K562 (cell line): Measurements from ENCODE around the gene PALMD. TPM values are rescaled to one million over a fixed set of nuclear protein-coding genes. Genes with fewer than 3 reads are reported as not detected.

Source experiments
- ATAC-seq: fragments of 200-7000 bp; cut with Tn5 transposase; 3 replicates; pipeline ENCODE4 v1.9.1; 2020; ENCODE audit warnings: moderate library complexity
- BruUV-seq: library from RNA; stranded (reverse); fragments of 400-500 nt; replicated peaks from 2 replicates; lab custom pipeline; 2021; lab: Mats Ljungman, UMichigan
- CTCF ChIA-PET: fragments of 300-600 bp; formaldehyde crosslinking; extraction: SDS; loops from one replicate; lab custom pipeline; 2021; ENCODE audit warnings: low intra/inter-chr PET ratio; lab: Yijun Ruan, JAX
- POLR2A ChIA-PET: fragments of 300-600, 350-650 bp; sonication (Branson Sonifier 250); formaldehyde crosslinking; extraction: SDS; loops from one replicate; lab custom pipeline; 2021; ENCODE audit warnings: antibody characterized with exemption, inconsistent platforms; lab: Yijun Ruan, JAX
- DNase-seq, 4 experiments: peaks; one replicate each; pipeline versions ENCODE4 v3.0.0 to v3.0.0-alpha.2; 2011 to 2018; ENCODE audit warnings: low spot score in 3 of 4, mixed read lengths in 3 of 4; ENCODE audit errors: extremely low read depth in 1 of 4
- FAIRE-seq: peaks from 2 replicates; lab custom pipeline; 2011; peaks lifted over from hg19 to GRCh38; lab: Jason Lieb, UNC
- H2AFZ ChIP-seq: 2 replicates; pipeline ENCODE4 v1.6.0; 2011; ENCODE audit warnings: low read depth, low read length, control low read depth, inconsistent platforms
- H3K27ac ChIP-seq: fragments of 200-600 bp; 3 replicates; pipeline ENCODE4 v1.8.0; 2011; ENCODE audit warnings: low read depth, mild to moderate bottlenecking, control low read depth, inconsistent platforms, low read length, moderate library complexity, mixed read lengths; ENCODE audit errors: extremely low read depth
- H3K27me3 ChIP-seq, 2 experiments: fragments of 300-600 bp in 1 of 2; 2 replicates in 1 of 2; 3 replicates in 1 of 2; pipeline versions ENCODE4 v1.6.0 to v1.8.0; 2011; ENCODE audit warnings: inconsistent platforms in 2 of 2, low read length in 2 of 2, mild to moderate bottlenecking in 1 of 2, mixed read lengths in 1 of 2, moderate library complexity in 1 of 2; ENCODE audit not compliant: control insufficient read depth in 2 of 2, insufficient read depth in 2 of 2
- H3K36me3 ChIP-seq: fragments of 300-600 bp; 3 replicates; pipeline ENCODE4 v1.8.0; 2011; ENCODE audit warnings: mild to moderate bottlenecking, low read length, inconsistent platforms; ENCODE audit not compliant: control insufficient read depth, insufficient read depth
- H3K4me1 ChIP-seq, 2 experiments: fragments of 200-600 bp in 1 of 2; replicated peaks in 1 of 2; 2 replicates in 1 of 2; 3 replicates in 1 of 2; pipeline versions ENCODE4 v1.5.1 to v1.8.0; 2011; ENCODE audit warnings: inconsistent platforms in 2 of 2, low read length in 2 of 2, mild to moderate bottlenecking in 1 of 2, mixed read lengths in 1 of 2, moderate library complexity in 1 of 2; ENCODE audit not compliant: control insufficient read depth in 2 of 2, insufficient read depth in 2 of 2
- H3K4me2 ChIP-seq: 2 replicates; pipeline ENCODE4 v1.6.1; 2011; ENCODE audit warnings: low read length, control low read depth, inconsistent platforms, mixed read lengths; ENCODE audit not compliant: insufficient read depth
- H3K4me3 ChIP-seq: fragments of 200-600 bp; sonication (generic), shearing (Covaris generic); 2 replicates; pipeline ENCODE4 v1.5.1; 2016; ENCODE audit warnings: control low read depth, inconsistent platforms
- H3K79me2 ChIP-seq: fragments of 200-600 bp; 3 replicates; pipeline ENCODE4 v1.8.0; 2011; ENCODE audit warnings: low read length, inconsistent platforms; ENCODE audit not compliant: control insufficient read depth, insufficient read depth
- H3K9ac ChIP-seq, 2 experiments: 2 replicates each; pipeline versions ENCODE4 v1.6.0 to v1.6.1; 2011; ENCODE audit warnings: low read depth in 2 of 2, low read length in 2 of 2, control low read depth in 1 of 2, inconsistent platforms in 1 of 2, mild to moderate bottlenecking in 1 of 2, mixed read lengths in 1 of 2; ENCODE audit not compliant: insufficient read depth in 1 of 2
- H3K9me1 ChIP-seq: one replicate; pipeline ENCODE4 v1.6.0; 2011; ENCODE audit warnings: inconsistent platforms, mild to moderate bottlenecking, low read length, moderate library complexity; ENCODE audit not compliant: control insufficient read depth, insufficient read depth
- H3K9me3 ChIP-seq: replicated peaks from 2 replicates; pipeline ENCODE4 v1.5.1; 2011; ENCODE audit warnings: low read depth, low read length, inconsistent platforms; ENCODE audit not compliant: control insufficient read depth, insufficient read depth
- H4K20me1 ChIP-seq: replicated peaks from 2 replicates; pipeline ENCODE4 v1.6.1; 2011; ENCODE audit warnings: low read length, inconsistent platforms, mixed read lengths; ENCODE audit not compliant: control insufficient read depth, insufficient read depth
- ARHGAP35 ChIP-seq: fragments of 450-650 bp; IDR thresholded peaks from 2 replicates; pipeline ENCODE4 v1.6.1; 2018; ENCODE audit not compliant: partially characterized antibody
- EHMT2 ChIP-seq: fragments of 450-650 bp; IDR thresholded peaks from 2 replicates; pipeline ENCODE4 v1.6.1; 2018; ENCODE audit warnings: antibody characterized with exemption
- FOXK1 ChIP-seq: sonication (generic); formaldehyde crosslinking; IDR thresholded peaks from 2 replicates; pipeline ENCODE4 v1.8.0; 2022; ENCODE audit warnings: missing genetic modification reagents, mild to moderate bottlenecking, borderline replicate concordance
- FOXP4 ChIP-seq: sonication (generic); formaldehyde crosslinking; IDR thresholded peaks from 2 replicates; pipeline ENCODE4 v1.8.0; 2022; ENCODE audit warnings: mild to moderate bottlenecking, missing genetic modification reagents, borderline replicate concordance
- RBM15 ChIP-seq: fragments of 200-400 bp; formaldehyde crosslinking; IDR thresholded peaks from 2 replicates; pipeline ENCODE4 v1.6.1; 2018; ENCODE audit warnings: mild to moderate bottlenecking, low read length, moderate library complexity; ENCODE audit not compliant: insufficient read depth
- SP1 ChIP-seq: sonication (generic); formaldehyde crosslinking; IDR thresholded peaks from 2 replicates; pipeline ENCODE4 v1.8.1; 2022; ENCODE audit warnings: mild to moderate bottlenecking, missing genetic modification reagents
- SP2 ChIP-seq: IDR thresholded peaks from 2 replicates; pipeline ENCODE4 v1.6.1; 2011; ENCODE audit warnings: mild to moderate bottlenecking, low read depth, low read length, moderate library complexity; ENCODE audit not compliant: poor library complexity, severe bottlenecking; ENCODE audit errors: extremely low read depth
- ZNF277 ChIP-seq: fragments of 250-450 bp; sonication (Bioruptor Pico); IDR thresholded peaks from 2 replicates; pipeline ENCODE4 v1.8.0; 2022; ENCODE audit warnings: inconsistent platforms, mild to moderate bottlenecking, moderate library complexity, borderline replicate concordance
- WGBS: fragments of 100-300 bp; shearing (Covaris generic); methylation state at CpG from one replicate; pipeline ENCODE4 v1.1.6; 2016; ENCODE audit warnings: low coverage, mixed read lengths; ENCODE audit not compliant: insufficient coverage; ENCODE audit errors: missing lambda C conversion rate; 5-methylcytosine and 5-hydroxymethylcytosine counted together
- in situ Hi-C: fragments of 300-500 bp; cut with MboI; formaldehyde crosslinking; loops from 4 replicates; pipeline ENCODE4 v1.15.0; 2018; ENCODE audit warnings: inconsistent platforms, mixed read lengths
- intact Hi-C: fragments of 100-400 bp; cut with micrococcal nuclease; formaldehyde crosslinking; loops from 2 replicates; pipeline ENCODE4 v1.14.2; 2022
- polyA plus RNA-seq, 8 experiments: library from polyadenylated mRNA; depleted of rRNA in 4 of 8; stranded (reverse) in 5 of 8; unstranded in 3 of 8; fragments of >200 nt; fragmentation: Nextera tagmentation in 2 of 8; fragmentation: Illumina TruSeq in 1 of 8; extraction: Ambion mirVana in 2 of 8; extraction: Trizol in 1 of 8; gene quantifications; 2 replicates each; pipeline versions ENCODE4 v1.2.1 to v1.2.3, GENCODE V29; 2011 to 2014; ENCODE audit warnings: inconsistent platforms in 1 of 8, missing spikeins in 1 of 8
- total RNA-seq, 7 experiments: library from RNA; depleted of rRNA in 6 of 7; stranded (reverse); fragments of >200 nt in 6 of 7; fragmentation: Illumina TruSeq in 2 of 7; extraction: Trizol in 2 of 7; gene quantifications; 2 replicates each; pipeline versions ENCODE4 v1.2.1 to v1.2.3, GENCODE V29; 2011 to 2021; ENCODE audit warnings: low replicate concordance in 1 of 7
- TF ChIP-seq, protein P1 (sequence below): fragments of 250-450 bp; sonication (Bioruptor Pico); IDR thresholded peaks from 2 replicates; pipeline ENCODE4 v1.4.0; 2020

PALMD gene
- total and polyA plus RNA-seq, 9 of the 15 experiments (the other 6 are each of a cell fraction or from before 2014, with no cell fraction given) = 2.7 to 13.5 (median 5.4) TPM

DNA sequence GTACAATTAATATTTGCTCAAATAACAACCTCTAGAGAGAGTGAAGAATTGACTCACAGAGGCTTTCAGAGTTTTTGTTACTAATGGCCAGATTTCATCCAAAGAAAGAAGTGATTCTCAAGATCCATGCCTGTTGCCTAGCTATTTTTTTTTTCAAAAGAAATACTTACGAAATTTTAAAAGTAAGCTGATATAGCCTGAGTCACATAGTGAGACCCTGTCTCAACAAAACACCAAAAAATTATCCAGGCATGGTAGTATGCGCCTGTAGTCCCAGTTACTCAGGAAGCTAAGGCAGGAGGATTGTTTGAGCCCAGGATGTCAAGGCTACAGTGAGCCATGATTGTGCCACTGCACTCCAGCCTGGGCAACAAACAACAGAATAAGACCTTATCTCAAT, 14.6 kb downstream of the PALMD start:
- TF ChIP-seq SP2 (no peak), EHMT2 (no peak), RBM15 (no peak), FOXK1 (no peak), FOXP4 (CRISPR knock-in tag) (no peak), ZNF277 (no peak), ARHGAP35 (no peak), SP1 (CRISPR knock-in tag) (no peak)
- TF ChIP-seq, protein P1, sequence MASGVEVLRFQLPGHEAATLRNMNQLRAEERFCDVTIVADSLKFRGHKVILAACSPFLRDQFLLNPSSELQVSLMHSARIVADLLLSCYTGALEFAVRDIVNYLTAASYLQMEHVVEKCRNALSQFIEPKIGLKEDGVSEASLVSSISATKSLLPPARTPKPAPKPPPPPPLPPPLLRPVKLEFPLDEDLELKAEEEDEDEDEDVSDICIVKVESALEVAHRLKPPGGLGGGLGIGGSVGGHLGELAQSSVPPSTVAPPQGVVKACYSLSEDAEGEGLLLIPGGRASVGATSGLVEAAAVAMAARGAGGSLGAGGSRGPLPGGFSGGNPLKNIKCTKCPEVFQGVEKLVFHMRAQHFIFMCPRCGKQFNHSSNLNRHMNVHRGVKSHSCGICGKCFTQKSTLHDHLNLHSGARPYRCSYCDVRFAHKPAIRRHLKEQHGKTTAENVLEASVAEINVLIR = no peak
- no peak for FAIRE-seq
- DNase-seq = no peak
- no peak overlapping the region for H3K4me2 ChIP-seq
- H3K79me2 ChIP-seq = no peaks in the 10 kb centered on the region
- intact Hi-C loops (no loop called here), in situ Hi-C loops (no loop called here)
- H3K4me1 ChIP-seq = no peaks in the 10 kb centered on the region
- H3K27ac ChIP-seq = no peak overlapping the region
- no peaks in the 10 kb centered on the region for H3K36me3 ChIP-seq
- H2AFZ ChIP-seq = no peak overlapping the region
- H3K9me1 ChIP-seq = no peaks in the 10 kb centered on the region
- no peak for ATAC-seq
- H3K9ac ChIP-seq = no peak overlapping the region
- CTCF ChIA-PET = no interaction called here
- 53% methylated on average over 2 of the region's 2 CpGs for WGBS
- no peak overlapping the region for H3K4me3 ChIP-seq
- no peaks in the 10 kb centered on the region for H3K9me3 ChIP-seq
- H4K20me1 ChIP-seq = no peaks in the 10 kb centered on the region
- POLR2A ChIA-PET = interaction anchor here (3.1 kb wide), 1 partner anchor 10 kb away, joined by 10 read pairs; no protein-coding TSS in a partner anchor
- H3K27me3 ChIP-seq = no peaks in the 10 kb centered on the region
- no TSS peak for BruUV-seq
